Spleen (tissue), 7 donors: ENCODE results near the gene TGFBRAP1.

Experiments used
- POLR2A ChIP-seq, 3 donors: fragments of 450-650 bp; IDR thresholded peaks; one replicate each; pipeline ENCODE4 v1.5.1; 2017; ENCODE audit warnings: antibody characterized with exemption in 3 of 3, mild to moderate bottlenecking in 1 of 3
- POLR2AphosphoS5 ChIP-seq, 3 donors: sonication (generic); formaldehyde crosslinking; IDR thresholded peaks; one replicate each; pipeline ENCODE4 v1.5.1; 2017; ENCODE audit warnings: antibody characterized with exemption in 3 of 3
- TF ChIP-seq, protein P1 (sequence below), 11 experiments: fragments of 200-600 bp in 7 of 11; fragments of 450-650 bp in 4 of 11; sonication (generic) in 4 of 11; IDR thresholded peaks in 8 of 11; conservative IDR thresholded peaks in 3 of 11; 1 replicate in 7 of 11; 2 replicates in 4 of 11; pipeline versions ENCODE4 v1.4.0 to v1.8.0; 2016 to 2021; ENCODE audit warnings: antibody characterized with exemption in 11 of 11, inconsistent platforms in 4 of 11, mild to moderate bottlenecking in 1 of 11
- donor health status: DM: no; HTN: no; CAD: no; lungs with moderate emphysema.
- donor health status: DM: no; HTN: no; CAD: no.
- donor health status: DM: no; HTN: no; CAD: no.

DNA sequence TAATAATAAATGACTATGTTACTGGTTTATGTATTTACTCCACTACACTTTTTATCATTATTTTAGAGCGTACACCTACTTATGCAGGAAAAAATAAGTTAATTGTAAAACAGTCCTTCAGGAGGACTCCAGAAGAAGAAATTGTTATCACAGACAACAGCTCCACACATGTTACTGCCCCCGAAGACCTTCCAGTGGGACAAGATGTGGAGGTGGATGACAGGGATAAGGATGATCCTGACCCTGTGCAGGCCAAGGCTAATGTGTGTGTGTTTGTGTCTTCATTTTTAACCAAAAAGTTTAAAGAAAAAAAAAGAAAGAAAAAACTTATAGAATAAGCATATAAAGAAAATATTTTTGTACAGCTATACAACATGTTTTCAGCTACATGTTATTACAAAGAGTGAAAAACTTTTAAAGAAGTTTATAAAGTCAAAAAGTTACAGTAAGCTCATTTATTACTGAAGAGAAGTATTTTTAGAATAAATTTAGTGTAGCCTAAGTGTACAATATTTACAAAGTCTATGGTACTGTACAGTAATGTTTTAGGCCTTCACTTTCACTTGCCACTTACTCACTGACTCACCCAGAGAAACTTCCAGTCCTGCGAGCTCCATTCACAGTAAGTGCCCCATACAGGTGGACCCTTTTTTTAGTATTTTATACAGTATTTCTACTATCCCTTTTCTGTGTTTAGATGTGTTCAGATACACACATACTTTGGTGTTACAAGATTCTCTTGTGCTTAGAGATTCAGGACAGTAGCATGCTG is 7.5 kb downstream of the TGFBRAP1 start:
- TF ChIP-seq, protein P1, sequence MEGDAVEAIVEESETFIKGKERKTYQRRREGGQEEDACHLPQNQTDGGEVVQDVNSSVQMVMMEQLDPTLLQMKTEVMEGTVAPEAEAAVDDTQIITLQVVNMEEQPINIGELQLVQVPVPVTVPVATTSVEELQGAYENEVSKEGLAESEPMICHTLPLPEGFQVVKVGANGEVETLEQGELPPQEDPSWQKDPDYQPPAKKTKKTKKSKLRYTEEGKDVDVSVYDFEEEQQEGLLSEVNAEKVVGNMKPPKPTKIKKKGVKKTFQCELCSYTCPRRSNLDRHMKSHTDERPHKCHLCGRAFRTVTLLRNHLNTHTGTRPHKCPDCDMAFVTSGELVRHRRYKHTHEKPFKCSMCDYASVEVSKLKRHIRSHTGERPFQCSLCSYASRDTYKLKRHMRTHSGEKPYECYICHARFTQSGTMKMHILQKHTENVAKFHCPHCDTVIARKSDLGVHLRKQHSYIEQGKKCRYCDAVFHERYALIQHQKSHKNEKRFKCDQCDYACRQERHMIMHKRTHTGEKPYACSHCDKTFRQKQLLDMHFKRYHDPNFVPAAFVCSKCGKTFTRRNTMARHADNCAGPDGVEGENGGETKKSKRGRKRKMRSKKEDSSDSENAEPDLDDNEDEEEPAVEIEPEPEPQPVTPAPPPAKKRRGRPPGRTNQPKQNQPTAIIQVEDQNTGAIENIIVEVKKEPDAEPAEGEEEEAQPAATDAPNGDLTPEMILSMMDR (IDR thresholded peaks at IDR 0.05 in 8 of 11, conservative IDR thresholded peaks at IDR 0.05 in 3 of 11): no peak
- TF ChIP-seq POLR2A (IDR thresholded peaks at IDR 0.05): no peak
- TF ChIP-seq POLR2AphosphoS5 (IDR thresholded peaks at IDR 0.05): no peak
